Lower lobe of right lung (tissue), 2 donors: ENCODE measurements around the gene EFCAB7. TPM values are rescaled to one million over a fixed set of nuclear protein-coding genes. Genes with fewer than 3 reads are reported as not detected.
"Not testable (repeated sequence)": the region's sequence is repeated elsewhere in the genome, so short reads cannot be mapped to it uniquely, and the experiment has no call there.

Source experiments
- ATAC-seq, 2 donors: fragments of 200-7000 bp; cut with Tn5 transposase; one replicate each; pipeline ENCODE4 v1.9.1; 2020 to 2022; ENCODE audit warnings: mild to moderate bottlenecking in 2 of 2, moderate library complexity in 2 of 2
- DNase-seq: peaks from one replicate; pipeline ENCODE4 v3.0.0-alpha.2; 2020
- H3K27ac ChIP-seq: fragments of 200-600 bp; one replicate; pipeline ENCODE4 v1.8.0; 2022
- H3K27me3 ChIP-seq: fragments of 200-600 bp; one replicate; pipeline ENCODE4 v1.8.0; 2022; ENCODE audit warnings: low read depth
- H3K36me3 ChIP-seq: fragments of 200-600 bp; one replicate; pipeline ENCODE4 v1.8.0; 2022; ENCODE audit warnings: mild to moderate bottlenecking
- H3K4me1 ChIP-seq: fragments of 200-600 bp; one replicate; pipeline ENCODE4 v1.8.0; 2022
- H3K4me3 ChIP-seq: fragments of 200-600 bp; one replicate; pipeline ENCODE4 v1.8.0; 2022; ENCODE audit warnings: mild to moderate bottlenecking
- H3K9me3 ChIP-seq: fragments of 200-600 bp; one replicate; pipeline ENCODE4 v1.8.0; 2022
- CTCF ChIP-seq: fragments of 200-600 bp; IDR thresholded peaks from one replicate; pipeline ENCODE4 v1.8.0; 2022; ENCODE audit warnings: antibody characterized with exemption, mild to moderate bottlenecking
- intact Hi-C: fragments of 100-400 bp; cut with DNase I; formaldehyde crosslinking; loops from one replicate; pipeline ENCODE4 v1.11.0; 2022
- total RNA-seq: library from RNA; stranded (reverse); fragmentation: NEBNext Ultra II Directional; extraction: Animal tissue kit (Norgen Biotek cat#: 25700); gene quantifications from one replicate; pipeline ENCODE4 v1.2.1, GENCODE V29; 2021
- donor health status: DM: no; HTN: yes; CAD: no; lungs with severe emphysema.

The EFCAB7 gene
- total RNA-seq, 1 donor from 2014 or later: 6.9 TPM

GRCh38 chr1:63559357-63559756 is 36.0 kb downstream of the EFCAB7 start:
- no peak for ATAC-seq

GRCh38 chr1:63563745-63564144 is 40.4 kb downstream of the EFCAB7 start:
- H3K4me3 ChIP-seq: no peak overlapping the region
- no peaks in the 10 kb centered on the region for H3K36me3 ChIP-seq
- H3K27ac ChIP-seq: no peak overlapping the region
- ATAC-seq (no peak), DNase-seq (no peak)
- TF ChIP-seq CTCF: no peak
- H3K27me3 ChIP-seq: no peaks in the 10 kb centered on the region
- no peaks in the 10 kb centered on the region for H3K4me1 ChIP-seq
- H3K9me3 ChIP-seq: no peaks in the 10 kb centered on the region
- intact Hi-C loops: no loop called here

More at GRCh38 chr1:63559357-63559756, 36.0 kb downstream of the EFCAB7 start:
- H3K4me3 ChIP-seq: no peak overlapping the region
- no peaks in the 10 kb centered on the region for H3K9me3 ChIP-seq
- H3K27me3 ChIP-seq: no peaks in the 10 kb centered on the region
- no peaks in the 10 kb centered on the region for H3K4me1 ChIP-seq
- no peak for DNase-seq
- H3K27ac ChIP-seq: no peak overlapping the region
- TF ChIP-seq CTCF: no peak
- peaks cover 1% of the 10 kb centered on the region for H3K36me3 ChIP-seq
- intact Hi-C loops: no loop called here

GRCh38 chr1:63569068-63569467 is 45.7 kb downstream of the EFCAB7 start:
- ATAC-seq (no peak), DNase-seq (no peak)
- intact Hi-C loops: no loop called here
- no peak overlapping the region for H3K27ac ChIP-seq
- H3K4me1 ChIP-seq: no peaks in the 10 kb centered on the region
- H3K4me3 ChIP-seq: no peak overlapping the region
- no peaks in the 10 kb centered on the region for H3K27me3 ChIP-seq
- peaks cover 8% of the 10 kb centered on the region for H3K36me3 ChIP-seq
- TF ChIP-seq CTCF: no peak
- H3K9me3 ChIP-seq: no peaks in the 10 kb centered on the region

- ATAC-seq (no peak), DNase-seq (no peak)
- no peaks in the 10 kb centered on the region for H3K4me1 ChIP-seq
- peaks cover 8% of the 10 kb centered on the region for H3K36me3 ChIP-seq
- intact Hi-C loops: no loop called here
- H3K9me3 ChIP-seq: no peaks in the 10 kb centered on the region
- TF ChIP-seq CTCF: no peak
- H3K27me3 ChIP-seq: no peaks in the 10 kb centered on the region
- no peak overlapping the region for H3K4me3 ChIP-seq
- no peak overlapping the region for H3K27ac ChIP-seq
Observed at GRCh38 chr1:63569640-63570316, 46.5 kb downstream of the EFCAB7 start.

GRCh38 chr1:63572686-63573085 is 49.4 kb downstream of the EFCAB7 start:
- H3K36me3 ChIP-seq, ATAC-seq, H3K9me3 ChIP-seq, DNase-seq, intact Hi-C loops, H3K27me3 ChIP-seq, H3K4me1 ChIP-seq, H3K4me3 ChIP-seq, H3K27ac ChIP-seq: not testable (repeated sequence)

GRCh38 chr1:63574203-63574796 is 51.0 kb downstream of the EFCAB7 start:
- ATAC-seq, DNase-seq, H3K27ac ChIP-seq, H3K9me3 ChIP-seq, H3K36me3 ChIP-seq, intact Hi-C loops, H3K4me3 ChIP-seq, H3K27me3 ChIP-seq, H3K4me1 ChIP-seq: not testable (repeated sequence)
